ENCODE data around the gene MYRIP.
"Not testable (repeated sequence)": the region's sequence is repeated elsewhere in the genome, so short reads cannot be mapped to it uniquely, and the experiment has no call there.

The MYRIP gene
- total RNA-seq, result 0 to 0.49 (median 0.02) reads per million in 18 experiments

DNA sequence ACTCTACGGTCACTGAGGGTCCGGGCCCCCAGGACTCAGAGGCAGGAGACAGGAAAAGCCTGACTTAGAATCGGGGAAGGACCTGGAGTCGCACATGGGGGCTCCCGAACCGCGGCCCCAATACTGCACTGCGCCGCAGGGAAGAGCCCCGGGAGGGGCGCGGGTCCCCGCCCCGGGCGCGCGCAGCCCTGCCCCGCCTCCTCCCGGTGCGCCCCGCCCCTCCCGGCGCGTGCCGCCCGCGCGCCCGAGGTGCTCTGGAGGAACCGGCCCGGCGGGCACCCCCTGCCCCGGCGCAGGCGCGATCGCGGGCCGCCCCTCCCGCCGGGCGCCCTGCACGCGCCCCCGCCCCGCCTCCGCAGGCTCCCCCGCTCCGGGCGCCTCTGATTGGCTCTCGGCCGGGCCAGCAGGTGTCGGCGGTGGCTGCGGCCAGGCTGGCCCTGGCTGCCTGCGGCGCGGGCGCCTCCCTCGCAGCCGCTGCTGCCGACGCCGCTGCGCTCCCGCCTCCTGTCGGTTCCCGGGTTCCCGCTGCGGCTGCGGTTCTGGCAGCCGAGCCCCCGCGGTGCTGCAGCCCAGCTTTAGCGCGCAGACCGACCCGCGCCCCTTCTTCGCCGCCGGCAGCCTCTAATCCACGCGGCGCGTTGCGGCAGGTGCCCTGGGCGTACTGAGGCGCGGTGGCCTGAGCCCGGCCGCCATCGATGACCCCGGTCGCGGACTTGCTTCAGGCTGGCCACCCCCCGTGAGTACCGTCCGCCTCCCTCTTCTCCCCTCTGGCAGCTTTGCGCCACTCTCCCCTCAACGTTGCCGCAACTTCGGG lies at the start of gene MYRIP:
MYRIP (plus strand) TSS at position 429 of the 814 bp plus-strand sequence. CDS start 91,208 bp downstream, outside the sequence.
- DNase-seq, result no peak

DNA sequence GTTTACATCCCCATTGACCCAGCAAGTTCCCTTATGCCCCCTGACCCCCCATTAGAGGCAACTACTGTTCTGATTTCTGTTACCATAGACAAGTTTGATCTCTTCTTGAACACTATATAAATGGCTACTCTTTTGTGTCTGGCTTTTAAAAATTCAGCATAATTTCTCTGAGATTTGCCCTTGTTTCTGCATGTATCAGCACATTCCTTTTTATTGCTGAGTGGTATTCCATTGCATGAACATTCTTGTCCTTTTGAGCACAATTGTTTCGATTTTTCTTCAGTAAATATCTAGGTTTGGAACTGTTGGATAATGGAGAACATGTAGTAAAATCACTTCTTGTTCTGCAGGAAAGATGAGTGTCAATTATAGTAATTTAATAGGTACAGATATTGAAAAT lies 49.1 kb upstream of the MYRIP start:
- DNase-seq, result no peak

DNA sequence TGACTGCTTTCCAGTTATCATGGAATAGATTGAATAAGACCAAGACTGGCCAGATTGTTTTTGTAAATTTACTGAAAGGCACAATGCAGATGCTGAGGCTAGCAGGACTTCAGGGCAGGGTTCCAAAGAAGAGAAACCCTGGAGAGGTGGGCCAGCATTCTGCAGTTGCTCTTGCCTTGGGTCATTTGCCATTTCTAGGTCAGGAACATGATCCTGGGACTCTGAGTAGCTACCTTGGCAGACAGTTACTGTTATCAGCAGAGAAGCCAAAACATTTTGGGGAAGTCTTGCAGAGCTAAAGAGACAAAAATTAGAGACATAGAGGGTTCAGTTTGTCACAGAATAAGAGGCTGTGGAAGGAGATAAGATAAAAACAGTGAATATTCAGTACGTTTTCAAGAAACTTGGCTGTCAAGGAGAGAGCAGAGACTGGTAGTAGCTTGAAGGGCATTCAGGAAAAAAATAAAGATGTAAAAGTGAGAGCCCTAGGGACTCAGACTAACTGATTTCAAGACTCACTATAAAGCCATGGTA lies 46.8 kb upstream of the MYRIP start:
- DNase-seq, result no peak

DNA sequence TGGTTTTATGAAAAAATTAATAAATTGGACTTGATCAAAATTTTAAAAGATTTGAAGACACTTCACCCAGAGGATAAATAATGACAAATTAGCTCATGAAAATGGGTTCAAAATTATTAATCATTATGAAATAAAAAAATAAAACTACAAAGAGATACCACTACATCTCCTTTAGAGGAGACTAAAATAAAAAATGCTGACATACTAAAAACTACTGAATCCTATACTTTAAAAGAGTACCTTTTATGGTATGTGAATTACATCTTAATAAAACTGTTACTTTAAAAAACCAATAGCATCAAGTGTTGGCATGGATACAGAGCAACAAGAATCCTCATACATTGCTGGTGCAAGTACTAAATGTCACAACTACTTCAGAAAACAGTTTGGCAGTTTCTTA lies 46.0 kb upstream of the MYRIP start:
- DNase-seq, result no peak

DNA sequence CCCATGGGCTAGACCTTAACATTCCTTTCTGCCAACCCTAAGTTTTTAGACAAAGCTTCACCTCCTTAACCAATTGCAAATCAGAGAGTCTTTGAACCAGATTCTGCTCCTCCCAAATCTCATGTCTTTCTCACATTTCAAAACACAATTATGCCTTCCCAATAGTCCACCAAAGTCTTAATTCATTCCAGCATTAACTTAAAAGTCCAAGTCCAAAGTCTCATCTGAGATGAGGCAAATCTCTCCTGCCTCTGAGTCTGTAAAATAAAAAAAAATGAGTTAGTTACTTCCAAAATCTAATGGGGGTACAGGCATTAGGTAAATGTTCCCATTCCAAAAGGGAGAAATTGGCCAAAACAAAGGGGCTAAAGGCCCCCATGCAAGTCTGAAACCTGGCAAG lies 43.8 kb upstream of the MYRIP start:
- DNase-seq, result no peak

DNA sequence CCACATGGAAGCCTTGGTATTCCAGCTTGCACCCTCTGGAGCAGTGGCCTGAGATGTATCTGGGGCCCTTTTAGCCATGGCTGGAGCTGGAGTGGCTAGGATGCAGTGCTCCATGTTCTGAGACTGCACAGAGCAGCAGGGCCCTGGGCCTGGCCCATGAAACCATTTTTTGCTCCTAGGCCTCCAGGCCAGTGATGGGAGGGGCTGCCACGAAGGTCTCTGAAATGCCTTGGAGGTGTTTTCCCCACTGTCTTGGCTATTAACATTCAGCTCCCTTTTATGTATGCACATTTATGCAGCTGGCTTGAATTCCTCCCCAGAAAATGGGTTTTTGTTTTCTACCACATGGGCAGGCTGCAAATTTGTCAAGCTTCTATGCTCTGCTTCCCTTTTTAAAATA lies 43.0 kb upstream of the MYRIP start:
- DNase-seq, result no peak

DNA sequence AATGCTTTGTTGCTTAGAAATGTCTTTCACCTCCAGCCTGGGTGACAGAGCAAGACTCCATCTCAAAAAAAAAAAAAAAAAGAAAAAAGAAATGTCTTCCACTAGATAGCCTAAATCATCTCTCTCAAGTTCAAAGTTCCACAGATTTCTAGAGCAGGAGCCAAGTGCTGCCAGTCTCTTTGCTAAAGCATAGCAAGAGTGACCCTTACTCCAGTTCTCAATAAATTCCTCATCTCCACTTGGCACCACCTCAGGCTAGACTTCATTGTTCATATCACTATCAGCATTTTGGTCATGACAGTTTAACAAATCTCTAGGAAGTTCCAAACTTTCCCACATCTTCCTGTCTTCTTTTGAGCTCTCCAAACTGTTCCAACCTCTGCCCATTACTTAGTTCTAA lies 42.5 kb upstream of the MYRIP start:
- not testable (repeated sequence) for DNase-seq

DNA sequence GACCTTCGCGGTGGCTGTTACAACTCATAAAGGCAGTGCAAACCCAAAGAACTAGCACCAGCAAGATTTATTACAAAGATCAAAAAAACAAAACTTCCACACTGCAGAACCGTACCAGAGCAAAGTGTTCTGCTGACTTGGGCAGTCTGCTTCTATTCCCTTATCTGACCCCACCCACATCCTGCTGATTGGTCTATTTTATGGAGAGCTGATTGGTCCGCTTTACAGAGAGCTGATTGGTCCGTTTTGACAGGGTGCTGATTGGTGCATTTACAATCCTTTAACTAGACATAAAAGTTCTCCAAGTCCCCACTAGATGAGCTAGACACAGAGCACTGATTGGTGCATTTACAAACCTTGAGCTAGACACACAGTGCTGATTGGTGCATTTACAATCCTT lies 31.2 kb upstream of the MYRIP start:
- not testable (repeated sequence) for DNase-seq

DNA sequence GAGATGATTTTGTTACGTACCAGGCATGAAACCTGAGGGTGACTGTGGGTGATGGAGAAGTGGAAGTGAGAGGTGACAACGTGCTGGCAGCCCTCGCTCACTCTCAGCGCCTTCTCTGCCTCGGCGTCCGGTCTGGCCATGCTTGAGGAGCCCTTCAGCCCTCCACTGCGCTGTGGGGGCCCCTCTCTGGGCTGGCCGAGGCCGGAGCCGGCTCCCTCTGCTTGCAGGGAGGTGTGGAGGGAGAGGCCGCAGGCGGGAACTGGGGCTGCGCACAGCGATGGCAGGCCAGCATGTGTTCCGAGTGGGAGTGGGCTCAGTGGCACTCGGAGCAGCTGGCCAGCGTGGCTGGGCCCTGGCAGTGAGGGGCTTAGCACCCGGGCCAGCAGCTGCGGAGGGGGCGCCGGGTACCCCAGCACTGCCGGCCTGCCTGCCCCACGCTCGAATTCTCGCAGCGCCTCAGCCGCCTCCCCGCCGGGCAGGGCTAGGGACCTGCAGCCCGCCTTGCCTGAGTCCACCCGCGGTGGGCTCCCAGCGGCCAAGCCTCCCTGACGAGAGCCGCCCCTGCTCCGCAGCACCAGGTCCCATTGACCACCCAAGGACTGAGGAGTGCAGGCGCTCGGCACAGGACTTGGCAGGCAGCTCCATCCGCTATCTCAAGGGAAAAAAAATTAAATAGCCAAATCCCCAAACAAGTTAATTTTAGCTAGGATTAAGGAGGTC lies 29.7 kb upstream of the MYRIP start:
- DNase-seq, result no peak

DNA sequence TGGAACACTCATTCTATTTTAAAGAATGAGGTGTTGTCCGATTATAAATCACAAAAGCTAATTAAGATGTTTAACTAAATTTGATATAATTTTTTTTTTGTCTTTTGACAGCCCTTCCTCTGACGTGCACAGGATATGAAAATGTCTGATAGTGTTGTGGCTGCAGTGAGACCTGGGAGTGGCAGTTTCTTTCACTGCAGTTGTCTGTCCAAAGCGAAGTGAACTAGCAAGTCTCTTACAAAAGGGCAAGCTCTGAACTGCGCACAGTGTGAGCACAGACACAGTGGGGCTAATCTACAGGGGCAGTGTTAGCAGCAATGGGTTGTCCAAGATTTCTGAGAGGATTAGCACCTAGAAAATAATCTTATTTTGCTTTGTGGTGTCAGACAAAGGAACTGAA lies 29.1 kb upstream of the MYRIP start:
- no peak for DNase-seq

DNA sequence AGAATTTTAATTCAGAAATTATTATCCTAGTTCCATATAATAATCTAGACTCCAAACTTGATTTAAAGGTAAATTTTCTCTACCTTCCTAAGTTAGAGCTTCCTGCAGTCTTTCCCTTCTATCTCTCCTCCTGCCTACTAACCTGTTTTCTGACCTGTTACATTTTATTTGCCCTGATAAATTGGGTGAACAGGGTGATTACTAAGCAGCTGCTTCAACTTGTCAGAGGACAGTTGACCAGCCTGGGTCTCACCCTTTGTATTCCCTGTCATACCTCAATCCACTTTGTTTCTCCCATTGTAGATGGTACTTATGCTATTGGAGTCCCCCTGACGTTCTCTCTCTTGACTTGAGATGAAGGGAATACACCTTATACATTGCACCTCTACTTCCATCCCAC lies 28.4 kb upstream of the MYRIP start:
- no peak for DNase-seq

DNA sequence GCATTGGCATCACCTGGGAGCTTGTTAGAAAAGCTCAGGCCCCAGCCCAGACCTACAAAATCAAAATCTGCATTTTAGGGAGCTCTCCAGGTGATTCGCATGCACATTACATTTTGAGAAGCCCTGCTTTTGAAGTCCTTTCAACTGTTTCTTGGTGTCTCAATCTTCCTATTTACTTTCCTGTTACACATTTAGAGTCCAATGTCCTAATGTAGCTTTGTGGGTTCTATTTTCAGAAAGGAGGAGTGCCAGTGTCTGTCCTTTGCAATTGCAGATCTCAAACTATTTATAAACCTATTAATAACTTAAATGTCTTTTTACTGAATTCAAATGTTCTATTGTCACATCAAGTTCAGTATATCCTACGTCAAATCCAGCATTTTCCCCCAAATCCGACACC lies 27.8 kb upstream of the MYRIP start:
- DNase-seq, result no peak

DNA sequence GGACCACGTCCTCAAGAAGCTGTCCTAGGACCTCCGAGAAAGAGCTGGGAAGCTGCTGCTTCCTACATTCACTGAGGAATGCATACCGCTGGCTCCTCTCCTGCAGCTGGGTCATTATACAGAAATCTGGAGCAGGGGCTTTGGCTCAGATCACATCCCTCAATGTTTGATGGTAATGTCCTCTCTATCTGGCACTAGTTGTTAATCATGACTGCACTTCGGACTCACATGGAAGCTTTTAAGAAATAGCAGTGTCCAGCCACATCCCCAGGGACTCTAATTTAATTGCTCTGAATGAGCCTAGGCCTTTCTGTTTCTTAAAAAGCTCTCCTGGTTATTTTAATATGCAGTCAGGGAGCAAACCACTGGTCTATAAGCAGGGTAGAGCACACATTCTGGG lies 25.7 kb upstream of the MYRIP start:
- no peak for DNase-seq

DNA sequence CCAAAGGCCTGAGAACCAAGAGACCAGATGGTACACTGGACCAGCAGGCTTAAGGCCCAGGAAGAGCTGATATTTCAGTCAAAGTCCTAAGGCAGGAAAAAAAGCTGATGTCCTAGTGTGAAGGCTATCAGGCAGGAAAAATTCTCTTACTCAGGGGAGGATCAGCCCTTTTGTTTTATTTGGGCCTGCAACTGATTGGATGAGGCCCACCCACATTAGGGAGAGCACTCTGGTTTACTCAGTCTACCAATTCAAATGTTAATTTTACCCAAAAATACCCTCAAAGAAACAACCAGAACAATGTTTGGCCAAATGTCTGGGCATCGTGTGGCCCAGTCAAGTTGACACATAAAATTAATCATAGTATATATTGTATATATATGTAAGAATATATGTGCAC lies 24.5 kb upstream of the MYRIP start:
- DNase-seq, result no peak

DNA sequence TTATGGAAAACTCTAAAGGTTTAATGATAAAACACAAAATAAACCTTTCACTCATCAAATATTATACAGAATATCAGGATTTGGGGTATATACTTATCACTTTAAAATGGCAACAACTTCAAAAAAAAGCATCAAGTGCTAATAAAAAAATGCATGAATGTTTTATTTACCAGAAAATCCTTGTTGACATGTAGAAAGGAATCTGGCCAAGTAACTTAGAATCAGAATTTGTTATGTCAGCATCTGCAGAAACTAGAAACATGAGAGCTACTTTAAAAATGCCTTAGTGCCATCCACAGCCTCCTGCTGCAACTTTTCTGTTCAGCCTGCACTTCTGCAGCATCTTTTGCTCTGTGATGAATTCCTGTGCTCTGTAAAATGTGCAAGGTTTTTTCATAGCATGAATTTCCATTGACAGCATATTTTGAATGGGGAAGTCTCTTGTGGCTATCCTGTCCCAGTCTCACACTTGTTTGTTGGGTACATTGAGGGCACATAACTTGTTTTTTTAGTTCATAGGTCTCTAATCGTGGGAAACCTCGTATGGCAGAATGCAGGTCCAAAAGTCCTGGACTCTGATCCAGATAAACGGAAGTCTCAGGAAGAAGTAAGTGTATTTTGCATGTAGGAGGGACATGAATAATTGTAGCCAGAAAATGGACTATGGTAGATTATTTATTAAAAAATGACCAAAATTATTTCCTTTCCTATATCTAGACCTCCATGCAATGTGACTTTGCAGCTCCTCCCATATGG lies 21.1 kb upstream of the MYRIP start:
- no peak for DNase-seq

DNA sequence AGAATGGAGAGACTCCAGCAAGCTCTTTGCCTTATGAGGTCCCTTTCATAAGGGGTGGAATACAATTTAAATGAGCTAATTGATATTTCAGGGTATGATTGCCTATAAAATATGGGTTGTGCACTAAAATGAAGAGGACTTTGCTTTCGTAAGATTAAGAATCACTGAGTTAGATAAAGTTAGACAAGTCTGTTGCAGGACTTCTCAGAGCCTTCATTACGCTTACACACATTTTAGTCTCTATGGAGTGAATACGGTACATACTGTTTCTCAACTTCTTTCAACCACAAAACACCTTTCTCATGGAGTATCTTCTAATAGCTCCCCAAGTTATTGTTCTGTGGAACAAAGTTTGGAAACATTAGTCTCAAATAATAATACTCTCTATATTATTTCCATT lies 17.8 kb upstream of the MYRIP start:
- DNase-seq, result no peak

DNA sequence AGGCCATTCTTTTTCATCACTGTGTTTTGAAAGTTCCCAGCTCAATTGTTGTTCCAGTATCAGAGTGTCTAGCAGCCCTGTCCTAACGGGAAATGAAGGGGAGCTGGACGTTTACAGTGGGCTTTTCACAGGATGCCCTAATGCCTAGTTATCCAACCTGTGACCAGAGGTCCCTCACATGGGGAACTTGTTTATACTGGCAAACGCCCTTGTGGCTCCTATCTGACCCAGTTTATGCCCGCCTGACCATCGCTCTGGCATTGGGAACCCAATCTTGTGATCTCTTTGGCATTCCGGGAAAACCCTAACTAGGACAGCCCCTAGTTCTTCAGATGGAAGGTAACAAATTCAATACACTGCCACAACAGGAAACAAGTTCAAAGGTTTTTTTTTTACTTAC lies 14.5 kb upstream of the MYRIP start:
- DNase-seq, result no peak

DNA sequence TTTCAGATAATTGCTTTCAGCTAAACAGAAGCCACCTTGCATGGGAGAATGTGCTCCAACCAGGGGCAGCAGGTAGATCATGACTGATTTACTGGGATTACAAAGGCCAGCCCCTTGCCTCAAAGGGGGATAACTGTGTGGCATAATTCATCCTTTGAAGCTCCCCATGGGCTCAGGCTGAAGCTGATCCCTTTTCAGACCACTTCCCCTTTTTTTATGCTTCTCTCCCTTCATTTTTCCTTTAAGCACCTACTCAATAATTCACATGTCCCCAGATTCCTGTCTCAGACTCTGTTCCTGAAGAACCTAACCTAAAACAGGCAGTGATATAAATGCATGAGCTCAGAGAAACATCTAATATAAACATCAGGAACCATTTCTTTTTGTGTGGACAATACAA lies 8.2 kb upstream of the MYRIP start:
- no peak for DNase-seq

DNA sequence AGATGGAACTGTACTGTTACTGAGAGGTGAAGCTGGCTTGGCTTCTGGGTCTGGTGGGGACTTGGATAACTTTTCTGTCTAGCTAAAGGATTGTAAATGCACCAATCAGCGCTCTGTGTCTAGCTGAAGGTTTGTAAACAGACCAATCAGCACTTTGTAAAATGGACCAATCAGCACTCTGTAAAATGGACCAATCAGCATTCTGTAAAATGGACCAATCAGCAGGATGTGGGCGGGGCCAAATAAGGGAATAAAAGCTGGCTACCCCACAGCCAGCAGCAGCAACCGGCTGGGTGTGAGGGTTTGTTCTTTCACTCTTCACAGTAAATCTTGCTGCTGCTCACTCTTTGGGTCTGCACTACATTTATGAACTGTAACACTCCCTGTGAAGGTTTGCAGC lies 6.9 kb upstream of the MYRIP start:
- not testable (repeated sequence) for DNase-seq

DNA sequence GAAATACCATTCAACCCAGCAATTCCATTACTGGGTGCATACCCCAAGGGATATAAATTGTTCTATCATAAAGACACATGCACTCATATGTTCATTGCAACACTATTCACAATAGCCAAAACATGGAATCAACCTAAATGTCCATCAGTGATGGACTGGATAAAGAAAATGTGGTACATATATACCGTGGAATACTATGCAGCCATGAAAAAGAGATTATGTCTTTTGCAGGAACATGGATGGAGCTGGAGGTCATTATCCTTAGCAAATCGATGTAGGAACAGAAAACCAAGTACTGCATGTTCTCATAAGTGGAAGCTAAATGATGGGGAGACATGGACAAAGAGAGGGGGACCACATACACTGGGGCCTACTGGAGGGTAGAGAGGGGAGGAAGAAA lies 5.5 kb upstream of the MYRIP start:
- no peak for DNase-seq

DNA sequence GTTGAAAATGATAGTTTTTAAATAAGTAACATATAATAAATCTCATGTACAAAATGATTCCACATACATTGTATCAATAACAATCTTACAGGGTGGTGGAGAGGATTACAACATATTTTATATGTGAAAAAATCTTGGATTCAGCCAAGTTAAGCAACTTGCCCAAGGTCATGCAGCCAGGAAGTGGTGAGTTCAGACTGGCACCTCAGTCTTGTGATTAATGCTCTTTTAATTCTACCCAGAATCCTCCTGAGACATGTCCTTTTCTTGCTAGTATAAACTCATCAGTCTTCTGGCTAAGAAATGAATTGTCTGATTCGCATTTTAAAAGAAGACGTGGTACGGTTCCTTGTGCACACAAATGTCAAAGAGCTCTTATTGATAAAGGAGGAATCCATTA lies 4.5 kb upstream of the MYRIP start:
- no peak for DNase-seq

DNA sequence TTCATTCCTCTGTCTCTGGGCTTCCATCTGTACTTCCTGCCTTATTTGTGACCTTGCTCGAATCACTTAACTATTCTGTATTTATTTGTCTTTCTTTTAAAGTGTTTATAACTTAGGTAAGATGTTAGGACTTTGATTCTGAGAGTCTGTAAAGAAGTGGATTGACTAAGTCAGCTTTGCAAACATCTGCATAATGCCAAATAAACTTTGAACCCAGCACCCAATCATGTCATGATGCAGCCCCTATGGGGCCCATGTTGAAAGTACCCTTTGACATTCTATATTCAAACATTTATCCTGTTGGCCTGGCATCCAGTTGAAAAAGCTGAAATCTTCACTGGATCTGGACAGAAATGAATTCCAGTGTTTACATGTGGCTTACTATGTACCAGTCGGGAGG lies 3.8 kb upstream of the MYRIP start:
- DNase-seq, result no peak

DNA sequence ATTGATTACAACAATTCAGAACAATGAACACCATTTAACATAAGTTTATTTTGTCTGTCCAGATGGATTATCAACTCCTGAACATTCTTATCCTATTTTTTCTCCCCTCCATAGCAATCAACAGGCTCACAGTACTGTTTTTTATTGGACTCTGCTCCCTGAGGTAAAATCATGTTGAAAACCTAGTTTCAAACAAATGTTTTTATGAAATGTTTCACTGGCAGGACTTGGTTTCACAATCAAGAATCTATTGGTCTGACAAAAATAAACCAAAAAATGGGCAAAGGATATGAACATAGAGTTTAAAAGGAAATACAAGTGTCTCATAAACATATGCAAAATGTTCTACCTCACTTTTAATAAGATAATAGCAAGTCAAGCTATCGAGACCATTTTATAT lies 2.6 kb upstream of the MYRIP start:
- no peak for DNase-seq

Measured in inflammatory macrophage (primary cell).